GM08714 (cell line): ENCODE results near the gene SNX33.
"Not testable (repeated sequence)": the region's sequence is repeated elsewhere in the genome, so short reads cannot be mapped to it uniquely, and the experiment has no call there.

Experiments
- H3K4me3 ChIP-seq: fragments of 200-500 bp; sonication (Bioruptor generic); 2 replicates; pipeline ENCODE4 v1.5.1; 2014; ENCODE audit warnings: mild to moderate bottlenecking, low read length, inconsistent platforms
- ZNF274 ChIP-seq: IDR thresholded peaks from 2 replicates; pipeline ENCODE4 v1.6.1; 2012; ENCODE audit warnings: mild to moderate bottlenecking, low read depth, low read length

The SNX33 gene

DNA sequence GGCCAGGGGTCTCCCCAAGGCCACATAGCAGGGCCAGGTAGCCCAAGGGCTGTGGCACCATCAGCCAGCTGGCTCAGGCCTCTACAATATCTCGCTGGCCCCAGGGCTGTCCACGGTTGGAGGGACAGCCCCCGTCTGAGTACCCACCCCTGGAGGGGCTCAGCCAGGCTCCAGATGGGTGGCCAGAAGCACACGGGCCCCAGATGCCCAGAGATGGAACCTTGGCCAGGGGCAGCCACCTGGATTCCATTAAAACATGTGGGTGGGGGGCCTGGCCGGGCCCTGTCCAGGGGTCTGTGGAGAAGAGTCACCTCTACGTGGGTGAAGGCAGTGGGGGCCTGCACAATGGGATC lies 56.5 kb downstream of the SNX33 start:
- H3K4me3 ChIP-seq: no peak overlapping the region
- TF ChIP-seq ZNF274: no peak

- TF ChIP-seq ZNF274: no peak
- no peak overlapping the region for H3K4me3 ChIP-seq
Measured at GRCh38 chr15:75704618-75705017, 56.9 kb downstream of the SNX33 start.

DNA sequence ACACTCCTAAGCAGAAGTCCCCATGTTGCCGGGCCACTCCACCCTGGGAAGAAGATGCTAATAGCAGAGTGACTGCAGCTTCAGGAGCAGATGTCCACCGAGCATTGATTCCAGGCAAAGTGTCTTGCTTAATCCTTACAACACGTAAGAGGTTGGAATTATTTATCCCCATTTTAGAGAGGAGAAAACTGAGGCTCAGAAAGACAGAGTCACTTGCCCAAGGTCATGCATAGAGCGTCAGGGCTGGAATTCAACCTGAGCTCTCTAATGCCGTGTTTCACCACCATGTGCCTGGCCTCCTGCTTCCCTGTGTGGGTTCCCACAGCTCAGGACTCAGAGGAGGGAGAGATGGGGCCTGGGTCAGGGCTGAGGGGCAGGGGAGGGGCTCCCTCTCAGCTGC lies 57.7 kb downstream of the SNX33 start:
- not testable (repeated sequence) for H3K4me3 ChIP-seq

DNA sequence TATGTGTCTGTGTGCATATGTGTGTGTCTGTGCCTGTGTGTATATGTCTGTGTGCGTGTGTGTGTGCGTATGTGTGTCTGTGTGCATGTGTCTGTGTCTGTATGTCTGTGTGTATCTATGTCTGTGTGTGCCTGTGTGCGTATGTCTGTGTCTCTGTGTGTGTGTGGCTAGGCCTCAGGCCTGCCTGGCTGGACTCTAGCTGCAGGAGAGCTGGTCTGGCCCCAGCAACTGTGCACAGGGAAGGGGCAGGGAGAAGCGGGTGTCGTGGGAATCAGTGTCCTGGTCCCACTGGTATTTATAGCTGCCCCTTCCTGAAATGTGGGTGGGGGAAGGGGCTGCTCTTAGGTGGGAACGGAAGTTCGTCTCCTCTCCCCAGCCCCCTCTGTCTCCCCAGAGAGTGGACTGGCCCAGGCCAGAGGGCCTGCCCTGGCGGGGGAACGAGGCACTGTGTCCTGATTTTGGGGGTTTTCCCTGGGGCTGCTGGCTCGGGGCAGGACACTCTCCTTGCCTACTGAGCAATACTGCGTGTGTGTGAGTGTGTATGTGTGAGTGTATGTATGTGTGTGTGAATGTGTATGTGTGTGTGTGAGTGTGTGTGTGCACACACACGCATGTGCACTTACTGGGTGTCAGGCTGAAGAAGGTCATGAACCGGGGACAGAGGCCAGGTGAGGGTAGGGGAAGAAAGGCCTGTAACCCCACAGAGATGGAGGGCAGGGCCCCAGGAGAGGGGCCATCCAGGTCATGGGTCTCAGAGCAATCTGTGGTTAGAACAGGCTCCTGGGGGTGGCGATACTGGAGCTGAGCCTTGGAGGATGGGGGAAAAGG lies 58.4 kb downstream of the SNX33 start:
- H3K4me3 ChIP-seq: no peak overlapping the region
- TF ChIP-seq ZNF274: no peak

- no peak for TF ChIP-seq ZNF274
- no peak overlapping the region for H3K4me3 ChIP-seq
Measured at GRCh38 chr15:75706682-75706954, 58.9 kb downstream of the SNX33 start.

- not testable (repeated sequence) for H3K4me3 ChIP-seq
Measured at GRCh38 chr15:75709458-75709857, 61.7 kb downstream of the SNX33 start.

DNA sequence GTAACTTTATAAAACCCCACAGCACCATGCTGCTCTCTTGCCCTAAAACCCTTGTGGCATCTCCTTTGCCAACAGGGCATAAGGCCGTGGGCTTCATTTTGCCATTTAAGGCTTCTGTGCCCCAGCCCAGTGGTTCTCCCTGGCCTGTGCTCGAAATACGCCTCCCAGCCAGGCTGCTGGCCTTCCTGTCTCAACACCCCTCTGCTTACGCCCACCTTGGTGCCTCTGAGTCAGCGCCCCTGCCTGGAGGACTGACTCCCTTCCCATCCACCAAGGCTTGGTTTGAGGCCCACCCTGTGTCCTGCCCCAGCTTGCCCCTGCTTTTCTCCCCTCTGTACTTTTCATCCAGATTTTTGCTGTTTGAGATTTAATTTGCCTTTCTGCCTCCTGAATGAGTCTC lies 63.2 kb downstream of the SNX33 start:
- not testable (repeated sequence) for H3K4me3 ChIP-seq

GRCh38 chr15:75711495-75711894 lies 63.8 kb downstream of the SNX33 start:
- not testable (repeated sequence) for H3K4me3 ChIP-seq
